ENCODE measurements around the gene PLD5.

PLD5 gene

DNA sequence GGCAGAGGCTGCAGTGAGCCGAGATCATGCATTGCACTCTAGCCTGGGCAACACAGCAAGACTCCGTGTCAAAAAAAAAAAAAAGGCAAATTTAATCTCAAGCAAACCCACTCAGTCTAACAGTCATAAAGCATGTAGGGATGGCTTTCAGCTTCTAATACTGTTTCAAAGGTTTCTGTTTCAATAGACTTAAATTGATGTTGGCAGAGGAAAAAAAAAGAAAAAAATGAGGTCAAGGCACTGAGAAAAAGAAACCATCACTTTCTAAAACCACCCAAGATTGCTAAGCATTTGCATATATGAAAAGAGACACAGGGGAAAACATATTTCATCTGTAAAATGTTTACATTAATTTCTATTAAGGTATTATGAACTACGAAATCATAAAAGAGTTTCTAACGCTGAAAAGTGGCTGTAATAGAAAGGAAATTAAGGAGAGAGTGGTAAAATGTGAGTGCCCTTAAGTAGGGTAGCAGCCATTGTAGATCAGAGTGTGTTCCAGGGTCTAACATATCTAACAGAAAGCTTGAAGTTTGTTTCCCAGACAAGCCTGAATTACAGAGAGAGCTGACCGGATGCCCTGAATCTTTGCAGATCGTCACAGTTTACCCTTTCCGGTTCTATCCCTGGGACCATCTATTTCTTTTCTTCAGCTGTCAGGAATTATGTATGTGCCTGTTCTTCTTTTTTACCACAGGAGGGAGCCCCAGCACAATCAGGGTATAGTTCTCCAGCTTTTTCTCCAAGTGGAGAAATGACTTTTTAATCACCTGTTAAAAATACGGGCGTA is 70.0 kb downstream of the PLD5 start:
- no peaks in the 10 kb centered on the region for H3K27me3 ChIP-seq (ENCODE audit: control insufficient read depth, low read length)
- no peak overlapping the region for H3K4me2 ChIP-seq (ENCODE audit: low read length)
- H3K79me2 ChIP-seq (ENCODE audit: control insufficient read depth, low read length) = no peaks in the 10 kb centered on the region
- H3K4me3 ChIP-seq (ENCODE audit: low read length) = no peak overlapping the region
- H3F3A ChIP-seq (ENCODE audit: control insufficient read depth, insufficient read depth) = no peaks in the 10 kb centered on the region
- H4K20me1 ChIP-seq (ENCODE audit: control insufficient read depth, insufficient read depth, low read depth, low read length) = no peaks in the 10 kb centered on the region
- H3K27ac ChIP-seq (ENCODE audit: low read depth, low read length) = no peak overlapping the region
- no peaks in the 10 kb centered on the region for H3K4me1 ChIP-seq (ENCODE audit: control insufficient read depth, low read length)
- no peaks in the 10 kb centered on the region for H3K9me2 ChIP-seq (replicated peaks; ENCODE audit: control insufficient read depth, low read length)
- H3K9me3 ChIP-seq (ENCODE audit: control insufficient read depth, insufficient read depth, low read length) = no peaks in the 10 kb centered on the region
- no peaks in the 10 kb centered on the region for H3K36me3 ChIP-seq (ENCODE audit: control insufficient read depth, low read length)
- TF ChIP-seq EZH2phosphoT487 (IDR thresholded peaks at IDR 0.05; ENCODE audit: borderline replicate concordance, low read length) = no peak
- TF ChIP-seq, protein P1, sequence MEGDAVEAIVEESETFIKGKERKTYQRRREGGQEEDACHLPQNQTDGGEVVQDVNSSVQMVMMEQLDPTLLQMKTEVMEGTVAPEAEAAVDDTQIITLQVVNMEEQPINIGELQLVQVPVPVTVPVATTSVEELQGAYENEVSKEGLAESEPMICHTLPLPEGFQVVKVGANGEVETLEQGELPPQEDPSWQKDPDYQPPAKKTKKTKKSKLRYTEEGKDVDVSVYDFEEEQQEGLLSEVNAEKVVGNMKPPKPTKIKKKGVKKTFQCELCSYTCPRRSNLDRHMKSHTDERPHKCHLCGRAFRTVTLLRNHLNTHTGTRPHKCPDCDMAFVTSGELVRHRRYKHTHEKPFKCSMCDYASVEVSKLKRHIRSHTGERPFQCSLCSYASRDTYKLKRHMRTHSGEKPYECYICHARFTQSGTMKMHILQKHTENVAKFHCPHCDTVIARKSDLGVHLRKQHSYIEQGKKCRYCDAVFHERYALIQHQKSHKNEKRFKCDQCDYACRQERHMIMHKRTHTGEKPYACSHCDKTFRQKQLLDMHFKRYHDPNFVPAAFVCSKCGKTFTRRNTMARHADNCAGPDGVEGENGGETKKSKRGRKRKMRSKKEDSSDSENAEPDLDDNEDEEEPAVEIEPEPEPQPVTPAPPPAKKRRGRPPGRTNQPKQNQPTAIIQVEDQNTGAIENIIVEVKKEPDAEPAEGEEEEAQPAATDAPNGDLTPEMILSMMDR (IDR thresholded peaks at IDR 0.05; ENCODE audit: low read depth, low read length, poor library complexity, severe bottlenecking) = peak; percentile 67

DNA sequence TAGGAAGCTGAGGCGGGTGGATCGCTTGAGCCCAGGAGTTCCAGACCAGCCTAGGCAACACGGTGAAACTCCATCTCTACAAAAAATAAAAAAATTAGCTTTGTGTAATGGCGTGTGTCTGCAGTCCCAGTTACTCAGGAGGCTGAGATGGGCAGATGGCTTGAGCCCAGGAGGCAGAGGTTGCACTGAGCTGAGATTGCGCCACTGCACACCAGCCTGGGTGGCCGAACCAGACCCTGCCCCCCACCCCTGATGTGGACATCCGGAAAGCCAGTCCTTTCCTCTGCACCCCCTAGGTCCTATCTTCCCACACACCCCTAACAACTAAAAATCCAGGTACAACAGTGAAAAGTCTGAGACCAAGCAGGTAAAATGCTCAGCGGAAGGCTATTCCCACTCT is 71.9 kb downstream of the PLD5 start:
- H3F3A ChIP-seq (ENCODE audit: control insufficient read depth, insufficient read depth) = no peaks in the 10 kb centered on the region
- H3K4me3 ChIP-seq (ENCODE audit: low read length) = no peak overlapping the region
- no peaks in the 10 kb centered on the region for H3K79me2 ChIP-seq (ENCODE audit: control insufficient read depth, low read length)
- H3K9me3 ChIP-seq (ENCODE audit: control insufficient read depth, insufficient read depth, low read length) = no peaks in the 10 kb centered on the region
- H4K20me1 ChIP-seq (ENCODE audit: control insufficient read depth, insufficient read depth, low read depth, low read length) = no peaks in the 10 kb centered on the region
- TF ChIP-seq EZH2phosphoT487 (IDR thresholded peaks at IDR 0.05; ENCODE audit: borderline replicate concordance, low read length) = no peak
- TF ChIP-seq, protein P1 (IDR thresholded peaks at IDR 0.05; ENCODE audit: low read depth, low read length, poor library complexity, severe bottlenecking) = no peak
- H3K4me1 ChIP-seq (ENCODE audit: control insufficient read depth, low read length) = no peaks in the 10 kb centered on the region
- H3K9me2 ChIP-seq (replicated peaks; ENCODE audit: control insufficient read depth, low read length) = no peaks in the 10 kb centered on the region
- H3K4me2 ChIP-seq (ENCODE audit: low read length) = no peak overlapping the region
- no peaks in the 10 kb centered on the region for H3K36me3 ChIP-seq (ENCODE audit: control insufficient read depth, low read length)
- no peaks in the 10 kb centered on the region for H3K27me3 ChIP-seq (ENCODE audit: control insufficient read depth, low read length)
- no peak overlapping the region for H3K27ac ChIP-seq (ENCODE audit: low read depth, low read length)

DNA sequence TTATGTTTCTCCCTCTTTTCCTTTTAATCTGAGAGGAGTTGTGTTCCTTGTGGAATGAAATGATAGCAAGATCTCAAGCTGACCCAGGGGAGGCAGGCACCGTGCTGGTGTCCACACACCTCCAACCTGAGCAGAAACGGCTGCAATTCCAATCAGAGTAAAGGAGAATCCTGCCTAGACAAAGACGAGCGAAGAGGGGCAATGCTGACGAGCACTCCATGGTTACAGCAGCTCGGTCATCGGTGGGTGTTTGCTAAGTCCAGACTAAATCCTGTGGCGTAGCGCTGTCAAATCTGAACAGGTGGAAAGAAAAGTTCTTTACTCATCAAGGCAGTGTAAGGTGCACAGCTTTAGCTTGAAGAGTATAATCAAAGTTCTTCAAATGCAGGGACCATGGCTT is 74.8 kb downstream of the PLD5 start:
- Histone ChIP-seq H4K20me1 (ENCODE audit: control insufficient read depth, insufficient read depth, low read depth, low read length) (no peaks in the 10 kb centered on the region), H3K79me2 (ENCODE audit: control insufficient read depth, low read length) (no peaks in the 10 kb centered on the region), H3K27me3 (ENCODE audit: control insufficient read depth, low read length) (no peaks in the 10 kb centered on the region), H3K9me2 (replicated peaks; ENCODE audit: control insufficient read depth, low read length) (no peaks in the 10 kb centered on the region), H3K9me3 (ENCODE audit: control insufficient read depth, insufficient read depth, low read length) (no peaks in the 10 kb centered on the region), H3K4me3 (ENCODE audit: low read length) (no peak overlapping the region), H3K27ac (ENCODE audit: low read depth, low read length) (no peak overlapping the region), H3K36me3 (ENCODE audit: control insufficient read depth, low read length) (no peaks in the 10 kb centered on the region), H3F3A (ENCODE audit: control insufficient read depth, insufficient read depth) (no peaks in the 10 kb centered on the region), H3K4me2 (ENCODE audit: low read length) (no peak overlapping the region), H3K4me1 (ENCODE audit: control insufficient read depth, low read length) (no peaks in the 10 kb centered on the region)
- no peak for TF ChIP-seq EZH2phosphoT487 (IDR thresholded peaks at IDR 0.05; ENCODE audit: borderline replicate concordance, low read length)
- TF ChIP-seq, protein P1 (IDR thresholded peaks at IDR 0.05; ENCODE audit: low read depth, low read length, poor library complexity, severe bottlenecking) = no peak

Data from DOHH2 (cell line).